Neural cell (in vitro differentiated cells): ENCODE data around the gene NTRK2. TPM values are rescaled to one million over a fixed set of nuclear protein-coding genes. Genes with fewer than 3 reads are reported as not detected.

Experiments
- H2AFZ ChIP-seq: fragments of 200-600, 300-800 bp; sonication (generic), shearing (Covaris generic); 2 replicates; pipeline ENCODE4 v1.6.0; 2014; ENCODE audit warnings: low read depth, mild to moderate bottlenecking, antibody characterized with exemption, low read length, moderate library complexity
- H3F3A ChIP-seq: fragments of 200-600 bp; shearing (Covaris generic); 2 replicates; pipeline ENCODE4 v1.6.1; 2016; ENCODE audit warnings: mild to moderate bottlenecking, moderate library complexity, mixed read lengths, antibody characterized with exemption, low read length; ENCODE audit not compliant: insufficient read depth, poor library complexity, severe bottlenecking
- H3K27ac ChIP-seq: fragments of 200-600, 300-800 bp; sonication (generic), shearing (Covaris generic); 2 replicates; pipeline ENCODE4 v1.5.1; 2014; ENCODE audit warnings: mild to moderate bottlenecking, low read length, moderate library complexity
- H3K27me3 ChIP-seq: fragments of 300-800, 200-600 bp; sonication (generic), shearing (Covaris generic); 2 replicates; pipeline ENCODE4 v1.6.0; 2014; ENCODE audit warnings: mild to moderate bottlenecking, low read depth, low read length, moderate library complexity; ENCODE audit not compliant: insufficient read depth
- H3K36me3 ChIP-seq: fragments of 300-800, 200-600 bp; sonication (generic), shearing (Covaris generic); 2 replicates; pipeline ENCODE4 v1.5.1; 2014; ENCODE audit warnings: mild to moderate bottlenecking, antibody characterized with exemption, low read length, moderate library complexity; ENCODE audit not compliant: insufficient read depth
- H3K4me2 ChIP-seq: fragments of 300-800, 200-600 bp; sonication (generic), shearing (Covaris generic); 2 replicates; pipeline ENCODE4 v1.6.0; 2014; ENCODE audit warnings: mild to moderate bottlenecking, low read length
- H3K4me3 ChIP-seq: fragments of 300-800, 200-600 bp; sonication (generic), shearing (Covaris generic); 2 replicates; pipeline ENCODE4 v1.5.1; 2014; ENCODE audit warnings: mild to moderate bottlenecking, low read length, moderate library complexity
- H3K79me2 ChIP-seq: fragments of 200-600 bp; shearing (Covaris generic); replicated peaks from 2 replicates; pipeline ENCODE4 v1.6.0; 2014; ENCODE audit warnings: mild to moderate bottlenecking, low read length, moderate library complexity; ENCODE audit not compliant: insufficient read depth
- H3K9ac ChIP-seq: fragments of 300-800, 200-600 bp; sonication (generic), shearing (Covaris generic); 2 replicates; pipeline ENCODE4 v1.6.1; 2016; ENCODE audit warnings: mild to moderate bottlenecking, low read length, mixed read lengths
- H3K9me2 ChIP-seq: fragments of 200-600 bp; shearing (Covaris generic); 2 replicates; pipeline ENCODE4 v1.6.1; 2016; ENCODE audit warnings: mild to moderate bottlenecking, low read length, mixed read lengths; ENCODE audit not compliant: insufficient read depth
- H3K9me3 ChIP-seq: fragments of 200-600, 300-800 bp; sonication (generic), shearing (Covaris generic); 2 replicates; pipeline ENCODE4 v1.6.1; 2016; ENCODE audit warnings: mild to moderate bottlenecking, mixed run types, low read length, moderate library complexity, mixed read lengths
- H4K20me1 ChIP-seq: fragments of 200-600 bp; shearing (Covaris generic); 2 replicates; pipeline ENCODE4 v1.6.1; 2016; ENCODE audit warnings: mild to moderate bottlenecking, mixed run types; ENCODE audit not compliant: insufficient read depth
- CTCF ChIP-seq: fragments of 450-650 bp; IDR thresholded peaks from 2 replicates; pipeline ENCODE4 v1.5.1; 2014; ENCODE audit warnings: antibody characterized with exemption, mild to moderate bottlenecking, moderate library complexity; ENCODE audit not compliant: poor library complexity, severe bottlenecking
- EP300 ChIP-seq: fragments of 450-650 bp; conservative IDR thresholded peaks from 2 replicates; pipeline ENCODE4 v1.6.1; 2014; ENCODE audit warnings: antibody characterized with exemption, mild to moderate bottlenecking, moderate library complexity; ENCODE audit not compliant: poor library complexity, severe bottlenecking
- EZH2 ChIP-seq: fragments of 200-600, 300-800 bp; shearing (Covaris generic), sonication (generic); IDR thresholded peaks from 2 replicates; pipeline ENCODE4 v1.6.1; 2014; ENCODE audit warnings: antibody characterized with exemption, low read length, borderline replicate concordance, mild to moderate bottlenecking; ENCODE audit not compliant: insufficient read depth, poor library complexity, severe bottlenecking
- MXI1 ChIP-seq: fragments of 450-650 bp; conservative IDR thresholded peaks from 2 replicates; pipeline ENCODE4 v1.6.1; 2014; ENCODE audit warnings: antibody characterized with exemption, mild to moderate bottlenecking; ENCODE audit not compliant: poor library complexity, severe bottlenecking
- POLR2AphosphoS5 ChIP-seq: IDR thresholded peaks from 2 replicates; pipeline ENCODE4 v1.6.1; 2012
- RAD21 ChIP-seq: fragments of 450-650 bp; conservative IDR thresholded peaks from 2 replicates; pipeline ENCODE4 v1.6.1; 2014; ENCODE audit warnings: antibody characterized with exemption, mild to moderate bottlenecking, moderate library complexity
- REST ChIP-seq: IDR thresholded peaks from 2 replicates; pipeline ENCODE4 v1.6.1; 2012; ENCODE audit warnings: borderline replicate concordance
- SMC3 ChIP-seq: fragments of 450-650 bp; conservative IDR thresholded peaks from 2 replicates; pipeline ENCODE4 v1.6.1; 2014; ENCODE audit warnings: antibody characterized with exemption, mild to moderate bottlenecking, moderate library complexity; ENCODE audit not compliant: poor library complexity
- TAF1 ChIP-seq: IDR thresholded peaks from 2 replicates; pipeline ENCODE4 v1.6.1; 2012; ENCODE audit warnings: low read depth
- polyA plus RNA-seq: library from polyadenylated mRNA; depleted of rRNA; stranded (reverse); fragments of >200 nt; gene quantifications from 2 replicates; pipeline ENCODE4 v1.2.3, GENCODE V29; 2014

The NTRK2 gene
- polyA plus RNA-seq, 1 donor from 2014 or later, result 14.2 TPM

- H3K9me3 ChIP-seq, result no peaks in the 10 kb centered on the region
These were observed 75.2 kb downstream of the NTRK2 start for GRCh38 chr9:84744726-84745125.

GRCh38 chr9:84748112-84748511 lies 78.6 kb downstream of the NTRK2 start:
- no peak overlapping the region for H3K27ac ChIP-seq
- TF ChIP-seq TAF1 (no peak), CTCF (no peak), SMC3 (no peak), RAD21 (no peak), REST (no peak), EP300 (no peak), MXI1 (no peak)

More at GRCh38 chr9:84744726-84745125, 75.2 kb downstream of the NTRK2 start:
- Histone ChIP-seq H3K27me3 (no peaks in the 10 kb centered on the region), H3K4me2 (no peak overlapping the region), H3F3A (no peaks in the 10 kb centered on the region), H3K9ac (no peak overlapping the region), H3K27ac (no peak overlapping the region), H3K36me3 (no peaks in the 10 kb centered on the region), H3K79me2 (no peaks in the 10 kb centered on the region), H3K9me2 (no peaks in the 10 kb centered on the region), H4K20me1 (no peaks in the 10 kb centered on the region), H3K4me3 (no peak overlapping the region), H2AFZ (no peak overlapping the region)
- no peak for TF ChIP-seq CTCF
- no peak for TF ChIP-seq REST
- no peak for TF ChIP-seq MXI1
- TF ChIP-seq SMC3, result no peak
- TF ChIP-seq RAD21, result no peak
- TF ChIP-seq EZH2, result no peak
- no peak for TF ChIP-seq TAF1
- TF ChIP-seq EP300, result no peak
- no peak for TF ChIP-seq POLR2AphosphoS5

More at GRCh38 chr9:84748112-84748511, 78.6 kb downstream of the NTRK2 start:
- Histone ChIP-seq H3K4me3 (no peak overlapping the region), H3K36me3 (no peaks in the 10 kb centered on the region), H3K9ac (no peak overlapping the region), H3K27me3 (no peaks in the 10 kb centered on the region), H2AFZ (no peak overlapping the region), H3K4me2 (no peak overlapping the region), H3K79me2 (no peaks in the 10 kb centered on the region), H4K20me1 (no peaks in the 10 kb centered on the region), H3F3A (no peaks in the 10 kb centered on the region), H3K9me3 (no peaks in the 10 kb centered on the region), H3K9me2 (no peaks in the 10 kb centered on the region)
